ENCODE data around the gene IGFL1. TPM values are rescaled to one million over a fixed set of nuclear protein-coding genes. Genes with fewer than 3 reads are reported as not detected.

IGFL1 gene
- polyA plus RNA-seq (2013), result 0.29 and 0.38 TPM in 2 replicates

GRCh38 chr19:46229442-46229841 is at the start of gene IGFL1:
IGFL1 (plus strand) TSS chr19:46229742; CDS start chr19:46229775, 33 bp downstream.
- H2AFZ ChIP-seq (ENCODE audit: insufficient read depth, low read length, poor library complexity), result no peak within 1 kb of the TSS
- no peak within 1 kb of the TSS for H4K8ac ChIP-seq (ENCODE audit: low read depth, low read length)
- no peak within 1 kb of the TSS for H2AK5ac ChIP-seq (ENCODE audit: low read length)
- no peak within 1 kb of the TSS for H3K18ac ChIP-seq (ENCODE audit: low read length)
- H3K23ac ChIP-seq (ENCODE audit: low read length), result no peak within 1 kb of the TSS
- H3K4me2 ChIP-seq (ENCODE audit: low read length), result no peak within 1 kb of the TSS
- no peaks in the 10 kb centered on the region for H3K79me1 ChIP-seq (ENCODE audit: low read length)
- H3K9me3 ChIP-seq (ENCODE audit: insufficient read depth, low read depth, low read length), result no peaks in the 10 kb centered on the region
- no peak within 1 kb of the TSS for H3K4ac ChIP-seq (ENCODE audit: low read depth, low read length)
- no peaks in the 10 kb centered on the region for H3K79me2 ChIP-seq (ENCODE audit: control insufficient read depth, insufficient read depth, low read length, poor library complexity)
- DNase-seq, result no peak
- no peak within 1 kb of the TSS for H4K91ac ChIP-seq (ENCODE audit: low read depth, low read length)
- no peak within 1 kb of the TSS for H2BK5ac ChIP-seq (ENCODE audit: low read depth, low read length, poor library complexity)
- no peak within 1 kb of the TSS for H3K14ac ChIP-seq (ENCODE audit: low read length)
- WGBS (ENCODE audit: extremely low coverage, insufficient coverage, insufficient read length), result no CpG with 5 or more reads among the region's 6 CpGs
- H3K27me3 ChIP-seq (ENCODE audit: insufficient read depth, low read length), result no peaks in the 10 kb centered on the region
- no peak within 1 kb of the TSS for H4K12ac ChIP-seq (ENCODE audit: low read depth, low read length)
- no peak within 1 kb of the TSS for H3K4me3 ChIP-seq (ENCODE audit: low read depth, low read length)
- H3K9ac ChIP-seq (ENCODE audit: low read length), result no peak within 1 kb of the TSS
- peaks cover 13 to 15% of the 10 kb centered on the region in 2 experiments for H3K4me1 ChIP-seq (ENCODE audit: control insufficient read depth in 1 of 2, insufficient read depth in 2 of 2, low read length in 2 of 2)
- H2BK12ac ChIP-seq (ENCODE audit: low read length), result no peak within 1 kb of the TSS
- H2BK120ac ChIP-seq (ENCODE audit: insufficient read depth, low read length, poor library complexity), result no peak within 1 kb of the TSS
- H3K36me3 ChIP-seq (ENCODE audit: control insufficient read depth in 1 of 2, insufficient read depth in 2 of 2, low read length in 2 of 2), result no peaks in the 10 kb centered on the region
- no peak within 1 kb of the TSS for H3K27ac ChIP-seq (ENCODE audit: low read depth, low read length)

GRCh38 chr19:46180701-46181387 is 48.7 kb upstream of the IGFL1 start:
- no peak overlapping the region for H4K91ac ChIP-seq (ENCODE audit: low read depth, low read length)
- H3K36me3 ChIP-seq (ENCODE audit: control insufficient read depth in 1 of 2, insufficient read depth in 2 of 2, low read length in 2 of 2), result no peaks in the 10 kb centered on the region
- H3K27ac ChIP-seq (ENCODE audit: low read depth, low read length), result no peak overlapping the region
- no peak overlapping the region for H3K23ac ChIP-seq (ENCODE audit: low read length)
- no peak overlapping the region for H2BK12ac ChIP-seq (ENCODE audit: low read length)
- H3K4me1 ChIP-seq (ENCODE audit: control insufficient read depth in 1 of 2, insufficient read depth in 2 of 2, low read length in 2 of 2), result no peaks in the 10 kb centered on the region
- H3K27me3 ChIP-seq (ENCODE audit: insufficient read depth, low read length), result no peaks in the 10 kb centered on the region
- no peak overlapping the region for H3K4ac ChIP-seq (ENCODE audit: low read depth, low read length)
- no peak overlapping the region for H3K9ac ChIP-seq (ENCODE audit: low read length)
- no CpG with 5 or more reads among the region's 5 CpGs for WGBS (ENCODE audit: extremely low coverage, insufficient coverage, insufficient read length)
- peaks cover 3% of the 10 kb centered on the region for H3K9me3 ChIP-seq (ENCODE audit: insufficient read depth, low read depth, low read length)
- H3K4me2 ChIP-seq (ENCODE audit: low read length), result no peak overlapping the region
- H4K8ac ChIP-seq (ENCODE audit: low read depth, low read length), result no peak overlapping the region
- H2BK5ac ChIP-seq (ENCODE audit: low read depth, low read length, poor library complexity), result no peak overlapping the region
- H3K79me1 ChIP-seq (ENCODE audit: low read length), result peaks cover 6% of the 10 kb centered on the region
- H2AFZ ChIP-seq (ENCODE audit: insufficient read depth, low read length, poor library complexity), result no peak overlapping the region
- H3K79me2 ChIP-seq (ENCODE audit: control insufficient read depth, insufficient read depth, low read length, poor library complexity), result no peaks in the 10 kb centered on the region
- no peak overlapping the region for H3K14ac ChIP-seq (ENCODE audit: low read length)
- no peak overlapping the region for H3K18ac ChIP-seq (ENCODE audit: low read length)
- H3K4me3 ChIP-seq (ENCODE audit: low read depth, low read length), result no peak overlapping the region
- DNase-seq, result no peak
- no peak overlapping the region for H2AK5ac ChIP-seq (ENCODE audit: low read length)
- no peak overlapping the region for H4K12ac ChIP-seq (ENCODE audit: low read depth, low read length)
- no peak overlapping the region for H2BK120ac ChIP-seq (ENCODE audit: insufficient read depth, low read length, poor library complexity)

- Histone ChIP-seq H3K14ac (ENCODE audit: low read length) (no peak overlapping the region), H3K18ac (ENCODE audit: low read length) (no peak overlapping the region), H2BK5ac (ENCODE audit: low read depth, low read length, poor library complexity) (no peak overlapping the region), H3K4me2 (ENCODE audit: low read length) (no peak overlapping the region), H3K36me3 (ENCODE audit: control insufficient read depth in 1 of 2, insufficient read depth in 2 of 2, low read length in 2 of 2) (no peaks in the 10 kb centered on the region), H3K79me1 (ENCODE audit: low read length) (peaks cover 8% of the 10 kb centered on the region), H4K91ac (ENCODE audit: low read depth, low read length) (no peak overlapping the region), H2AK5ac (ENCODE audit: low read length) (no peak overlapping the region), H3K4me3 (ENCODE audit: low read depth, low read length) (no peak overlapping the region), H3K4ac (ENCODE audit: low read depth, low read length) (no peak overlapping the region), H3K9me3 (ENCODE audit: insufficient read depth, low read depth, low read length) (peaks cover 3% of the 10 kb centered on the region), H3K23ac (ENCODE audit: low read length) (no peak overlapping the region), H3K79me2 (ENCODE audit: control insufficient read depth, insufficient read depth, low read length, poor library complexity) (no peaks in the 10 kb centered on the region), H3K27me3 (ENCODE audit: insufficient read depth, low read length) (no peaks in the 10 kb centered on the region), H2AFZ (ENCODE audit: insufficient read depth, low read length, poor library complexity) (no peak overlapping the region), H2BK120ac (ENCODE audit: insufficient read depth, low read length, poor library complexity) (no peak overlapping the region), H3K27ac (ENCODE audit: low read depth, low read length) (no peak overlapping the region), H3K4me1 (ENCODE audit: control insufficient read depth in 1 of 2, insufficient read depth in 2 of 2, low read length in 2 of 2) (peaks cover 2 to 4% of the 10 kb centered on the region in 2 experiments), H2BK12ac (ENCODE audit: low read length) (no peak overlapping the region), H3K9ac (ENCODE audit: low read length) (no peak overlapping the region), H4K8ac (ENCODE audit: low read depth, low read length) (no peak overlapping the region), H4K12ac (ENCODE audit: low read depth, low read length) (no peak overlapping the region)
- no peak for DNase-seq
- WGBS (ENCODE audit: extremely low coverage, insufficient coverage, insufficient read length), result no CpG with 5 or more reads among the region's 6 CpGs
Observed at GRCh38 chr19:46181388-46181779, 48.2 kb upstream of the IGFL1 start.

GRCh38 chr19:46182476-46182875 is 47.1 kb upstream of the IGFL1 start:
- Histone ChIP-seq H3K23ac (ENCODE audit: low read length) (no peak overlapping the region), H3K18ac (ENCODE audit: low read length) (no peak overlapping the region), H3K27me3 (ENCODE audit: insufficient read depth, low read length) (no peaks in the 10 kb centered on the region), H2BK120ac (ENCODE audit: insufficient read depth, low read length, poor library complexity) (no peak overlapping the region), H3K27ac (ENCODE audit: low read depth, low read length) (no peak overlapping the region), H3K4ac (ENCODE audit: low read depth, low read length) (no peak overlapping the region), H2BK12ac (ENCODE audit: low read length) (no peak overlapping the region), H4K8ac (ENCODE audit: low read depth, low read length) (no peak overlapping the region), H3K4me2 (ENCODE audit: low read length) (no peak overlapping the region), H3K79me2 (ENCODE audit: control insufficient read depth, insufficient read depth, low read length, poor library complexity) (no peaks in the 10 kb centered on the region), H2AK5ac (ENCODE audit: low read length) (no peak overlapping the region), H2AFZ (ENCODE audit: insufficient read depth, low read length, poor library complexity) (no peak overlapping the region), H2BK5ac (ENCODE audit: low read depth, low read length, poor library complexity) (no peak overlapping the region), H3K36me3 (ENCODE audit: control insufficient read depth in 1 of 2, insufficient read depth in 2 of 2, low read length in 2 of 2) (no peaks in the 10 kb centered on the region), H4K12ac (ENCODE audit: low read depth, low read length) (no peak overlapping the region), H3K4me3 (ENCODE audit: low read depth, low read length) (no peak overlapping the region), H3K9me3 (ENCODE audit: insufficient read depth, low read depth, low read length) (peaks cover 3% of the 10 kb centered on the region), H3K14ac (ENCODE audit: low read length) (no peak overlapping the region), H3K4me1 (ENCODE audit: control insufficient read depth in 1 of 2, insufficient read depth in 2 of 2, low read length in 2 of 2) (peaks cover 5 to 6% of the 10 kb centered on the region in 2 experiments), H4K91ac (ENCODE audit: low read depth, low read length) (no peak overlapping the region), H3K79me1 (ENCODE audit: low read length) (peaks cover 8% of the 10 kb centered on the region), H3K9ac (ENCODE audit: low read length) (no peak overlapping the region)
- WGBS (ENCODE audit: extremely low coverage, insufficient coverage, insufficient read length), result no CpG with 5 or more reads among the region's 8 CpGs
- no peak for DNase-seq

Measured in trophoblast cell (in vitro differentiated cells and primary cell).